GM12873 (cell line): ENCODE measurements around the gene SAMD14.

Source experiments
- CTCF ChIP-seq: IDR thresholded peaks from 2 replicates; pipeline ENCODE4 v1.5.1; 2012; ENCODE audit warnings: low read depth, mild to moderate bottlenecking, moderate library complexity, low read length, control low read depth; ENCODE audit not compliant: insufficient read depth; ENCODE audit errors: missing control alignments

The SAMD14 gene

GRCh38 chr17:50139185-50139783 lies 9.3 kb upstream of the SAMD14 start:
- no peak for TF ChIP-seq CTCF

- no peak for TF ChIP-seq CTCF
Measured at GRCh38 chr17:50137042-50137441, 7.1 kb upstream of the SAMD14 start.

GRCh38 chr17:50136096-50136687 lies 6.2 kb upstream of the SAMD14 start:
- no peak for TF ChIP-seq CTCF

- no peak for TF ChIP-seq CTCF
Measured at GRCh38 chr17:50135316-50136095, 5.5 kb upstream of the SAMD14 start.

- TF ChIP-seq CTCF = no peak
Measured at GRCh38 chr17:50134206-50135110, 4.5 kb upstream of the SAMD14 start.

- TF ChIP-seq CTCF = no peak
Measured at GRCh38 chr17:50133769-50134099, 3.8 kb upstream of the SAMD14 start.
